Stimulated activated CD8-positive, alpha-beta memory T cell treated with anti-CD3 and anti-CD28 coated beads, Interleukin-7, amount 100 ng/mL, for 24 hours (primary cell): ENCODE results near the gene BLCAP.
"Not testable (repeated sequence)": the region's sequence is repeated elsewhere in the genome, so short reads cannot be mapped to it uniquely, and the experiment has no call there.

Experiments used
- DNase-seq: peaks from one replicate; pipeline ENCODE4 v3.0.0-alpha.2; 2020; ENCODE audit warnings: low read depth

Gene BLCAP

DNA sequence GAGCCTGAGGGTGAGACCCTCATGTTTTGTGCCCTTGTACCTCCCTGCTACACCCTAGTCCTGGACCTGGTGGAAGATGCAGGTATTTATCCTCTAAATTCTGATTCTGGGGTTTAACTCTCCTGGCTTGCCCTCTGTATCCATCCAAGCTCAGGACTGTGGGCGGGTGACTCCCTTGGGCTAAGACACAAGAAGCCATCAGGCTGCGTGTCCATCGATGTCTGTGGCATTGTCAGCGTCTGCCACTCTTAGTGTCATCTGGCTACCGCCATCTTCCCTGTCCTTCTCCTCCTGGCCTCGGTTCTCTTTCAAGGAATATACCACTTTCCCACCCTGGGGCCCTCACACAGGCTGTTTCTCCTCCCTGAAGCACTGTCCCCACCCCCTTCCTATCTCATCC lies 28.9 kb upstream of the BLCAP start:
- no peak for DNase-seq

DNA sequence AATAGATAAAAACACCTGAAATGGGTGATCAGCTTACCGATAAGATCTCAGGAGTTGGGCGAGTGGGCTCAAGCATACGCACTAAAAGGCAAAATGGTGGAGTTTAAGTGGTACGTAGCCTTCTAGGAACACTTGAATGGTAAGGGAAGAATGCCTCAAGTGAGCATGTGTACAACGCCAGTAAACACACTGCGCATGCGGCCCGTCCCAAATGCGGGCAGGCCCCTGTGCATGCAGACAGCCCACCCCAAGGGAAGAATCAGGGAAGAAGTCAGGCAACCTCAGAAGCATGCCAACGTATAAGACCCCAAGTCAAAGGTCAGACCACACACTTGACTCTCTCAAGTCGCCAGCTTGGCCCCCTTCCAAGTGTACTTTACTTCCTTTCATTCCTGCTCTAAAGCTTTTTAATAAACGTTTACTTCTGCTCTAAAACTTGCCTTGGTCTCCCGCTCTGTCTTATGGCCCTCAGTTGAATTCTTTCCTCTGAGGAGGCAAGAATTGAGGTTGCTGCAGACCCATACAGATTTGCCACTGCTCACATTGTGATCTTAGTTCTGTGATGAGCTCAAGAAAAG lies 27.1 kb upstream of the BLCAP start:
- DNase-seq: not testable (repeated sequence)

DNA sequence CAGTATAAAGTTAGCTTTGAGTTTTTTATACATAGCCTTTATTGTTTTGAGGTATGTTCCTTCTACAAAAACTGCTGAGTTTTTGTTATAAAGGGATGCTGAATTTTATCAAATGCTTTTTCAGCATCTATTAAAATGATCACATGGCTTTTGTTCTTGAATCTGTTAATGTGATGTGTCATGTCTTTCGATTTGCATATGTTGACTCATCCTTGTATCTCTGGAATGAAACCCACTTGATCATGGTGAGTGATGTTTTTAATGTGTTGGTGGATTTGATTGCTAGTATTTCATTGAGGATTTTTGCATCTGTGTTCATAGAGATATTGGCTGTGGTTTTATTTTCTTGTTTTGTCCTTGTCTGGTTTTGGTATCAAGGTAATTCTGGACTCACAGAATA lies 24.7 kb upstream of the BLCAP start:
- no peak for DNase-seq

DNA sequence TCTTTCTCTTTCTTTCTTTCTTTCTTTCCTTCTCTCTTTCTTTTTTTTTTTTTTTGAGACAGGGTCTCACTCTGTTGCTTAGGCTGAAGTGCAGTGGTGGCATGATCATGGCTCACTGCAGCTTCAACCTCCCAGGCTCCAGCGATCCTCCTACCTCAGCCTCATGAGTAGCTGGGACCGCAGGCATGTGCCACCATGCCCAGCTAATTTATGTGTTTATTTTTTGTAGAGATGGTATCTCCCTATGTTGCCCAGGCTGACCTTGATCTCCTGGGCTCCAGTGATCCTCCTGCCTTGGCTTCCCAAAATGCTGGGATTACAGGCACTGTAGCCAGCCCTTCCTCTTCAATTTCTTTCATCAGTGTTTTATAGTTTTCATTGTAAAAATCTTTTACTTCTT lies 24.0 kb upstream of the BLCAP start:
- not testable (repeated sequence) for DNase-seq

DNA sequence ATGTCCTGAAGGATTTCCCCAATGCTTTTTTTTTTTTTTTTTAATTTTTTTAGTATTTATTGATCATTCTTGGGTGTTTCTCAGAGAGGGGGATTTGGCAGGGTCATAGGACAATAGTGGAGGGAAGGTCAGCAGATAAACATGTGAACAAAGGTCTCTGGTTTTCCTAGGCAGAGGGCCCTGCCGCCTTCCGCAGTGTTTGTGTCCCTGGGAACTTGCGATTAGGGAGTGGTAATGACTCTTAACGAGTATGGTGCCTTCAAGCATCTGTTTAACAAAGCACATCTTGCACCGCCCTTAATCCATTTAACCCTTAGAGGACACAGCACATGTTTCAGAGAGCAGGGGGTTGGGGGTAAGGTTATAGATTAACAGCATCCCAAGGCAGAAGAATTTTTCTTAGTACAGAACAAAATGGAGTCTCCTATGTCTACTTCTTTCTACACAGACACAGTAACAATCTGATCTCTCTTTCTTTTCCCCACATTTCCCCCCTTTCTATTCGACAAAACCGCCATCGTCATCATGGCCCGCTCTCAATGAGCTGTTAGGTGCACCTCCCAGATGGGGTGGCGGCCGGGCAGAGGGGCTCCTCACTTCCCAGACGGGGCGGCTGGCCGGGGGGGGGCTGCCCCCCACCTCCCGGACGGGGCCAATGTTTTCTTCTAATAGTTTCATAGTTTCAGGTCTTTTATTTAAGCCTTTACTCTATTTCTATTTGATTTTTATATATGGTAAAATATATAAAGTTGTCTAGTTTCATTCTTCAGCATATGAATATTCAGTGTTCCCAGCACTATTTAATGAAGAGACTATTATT lies 22.6 kb upstream of the BLCAP start:
- not testable (repeated sequence) for DNase-seq

- DNase-seq: no peak
Observed at GRCh38 chr20:37547912-37548311, 20.2 kb upstream of the BLCAP start.

DNA sequence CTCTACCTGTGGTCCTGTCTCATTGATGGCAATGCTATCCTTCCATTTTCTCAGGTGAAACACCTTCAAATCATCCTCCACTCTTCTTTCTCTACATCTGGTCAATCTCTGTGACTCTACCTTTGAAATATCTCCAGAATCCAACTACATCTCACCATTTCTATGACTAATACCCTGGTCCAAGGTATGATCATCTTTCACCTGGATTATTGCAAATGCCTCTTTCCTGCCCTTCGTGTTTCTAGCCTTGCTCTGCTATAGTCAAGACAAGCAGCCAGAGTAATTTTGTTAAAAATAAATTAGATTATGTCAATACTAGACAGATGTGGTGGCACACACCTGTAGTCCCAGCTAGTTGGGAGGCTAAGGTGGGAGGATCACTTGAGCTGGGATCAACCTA lies 17.8 kb upstream of the BLCAP start:
- DNase-seq: no peak

DNA sequence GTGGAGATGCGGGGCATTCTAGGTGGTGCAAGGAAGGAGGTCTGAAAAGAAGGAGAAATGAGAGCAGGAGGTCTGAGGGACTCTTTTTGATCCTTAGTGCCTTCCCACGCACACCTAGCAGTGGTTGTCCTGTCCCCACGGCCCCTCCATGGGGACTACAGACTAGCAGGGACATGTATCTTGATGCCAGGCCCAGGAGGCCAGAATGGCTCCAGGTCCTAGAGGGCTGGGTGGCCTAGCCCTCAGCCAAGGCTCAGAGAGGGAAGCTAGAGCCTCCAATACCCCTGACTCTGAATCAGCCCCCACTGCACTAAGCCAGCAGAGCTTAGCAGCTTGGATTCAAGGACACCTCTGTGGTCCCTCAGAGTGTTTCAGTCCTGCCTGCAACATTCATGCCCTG lies 16.7 kb upstream of the BLCAP start:
- no peak for DNase-seq

DNA sequence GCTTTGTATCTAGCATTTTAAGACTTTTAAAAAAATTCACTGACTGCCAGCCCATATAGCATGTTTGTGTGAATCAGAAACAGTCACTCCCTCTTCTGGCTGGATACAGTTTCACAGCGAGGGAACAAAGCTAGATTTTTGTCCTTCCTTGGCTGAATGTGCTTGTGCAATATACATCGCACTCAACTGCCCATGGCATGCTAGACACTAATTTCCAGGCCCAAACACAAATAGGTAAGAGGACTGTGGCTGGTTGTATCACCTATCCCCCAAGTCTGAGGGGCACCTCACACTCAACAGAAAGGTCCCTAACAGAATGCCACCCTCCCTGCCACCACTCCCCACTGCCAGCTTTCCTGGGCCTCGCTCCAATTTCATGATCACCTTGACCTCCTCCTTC lies 16.2 kb upstream of the BLCAP start:
- no peak for DNase-seq

- no peak for DNase-seq
Observed at GRCh38 chr20:37542281-37542680, 14.6 kb upstream of the BLCAP start.

DNA sequence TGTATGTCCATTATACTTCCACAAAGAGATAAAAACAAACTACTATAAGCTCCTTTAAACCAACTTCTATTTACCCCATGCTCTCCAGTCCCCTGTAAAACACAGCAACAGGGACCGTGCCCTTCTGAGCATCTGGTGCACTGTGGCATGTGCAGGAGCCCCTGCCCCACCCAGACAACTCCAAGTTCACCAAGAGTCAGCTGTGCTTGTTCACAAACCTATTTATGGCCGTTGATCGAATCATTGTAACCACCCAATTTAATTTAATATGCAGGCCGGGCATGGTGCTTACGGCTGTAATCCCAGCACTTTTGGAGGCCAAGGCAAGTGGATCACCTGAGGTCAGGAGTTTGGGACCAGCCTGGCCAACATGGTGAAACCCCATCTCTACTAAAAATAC lies 13.7 kb upstream of the BLCAP start:
- DNase-seq: no peak

GRCh38 chr20:37540838-37541237 lies 13.2 kb upstream of the BLCAP start:
- DNase-seq: not testable (repeated sequence)

DNA sequence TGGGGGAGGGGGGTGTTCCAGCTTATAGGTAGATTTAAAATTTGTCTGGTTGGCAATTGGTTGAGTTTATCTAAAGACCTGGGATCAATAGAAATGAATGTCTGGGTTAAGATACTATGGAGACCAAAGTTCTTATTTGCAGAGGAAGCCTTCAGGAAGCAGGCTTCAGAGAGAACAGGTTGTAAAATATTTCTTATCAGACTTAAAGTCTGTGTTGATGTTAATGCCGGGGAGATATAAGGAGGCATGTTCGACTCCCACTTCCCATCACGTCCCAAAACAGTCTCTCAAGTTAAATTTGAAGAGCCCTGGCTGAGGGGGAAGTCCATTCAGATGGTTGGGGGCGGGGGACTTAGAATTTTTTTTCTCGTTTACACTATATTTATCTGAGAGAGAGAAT lies 12.3 kb upstream of the BLCAP start:
- DNase-seq: no peak

- no peak for DNase-seq
Observed at GRCh38 chr20:37539424-37539823, 11.7 kb upstream of the BLCAP start.

DNA sequence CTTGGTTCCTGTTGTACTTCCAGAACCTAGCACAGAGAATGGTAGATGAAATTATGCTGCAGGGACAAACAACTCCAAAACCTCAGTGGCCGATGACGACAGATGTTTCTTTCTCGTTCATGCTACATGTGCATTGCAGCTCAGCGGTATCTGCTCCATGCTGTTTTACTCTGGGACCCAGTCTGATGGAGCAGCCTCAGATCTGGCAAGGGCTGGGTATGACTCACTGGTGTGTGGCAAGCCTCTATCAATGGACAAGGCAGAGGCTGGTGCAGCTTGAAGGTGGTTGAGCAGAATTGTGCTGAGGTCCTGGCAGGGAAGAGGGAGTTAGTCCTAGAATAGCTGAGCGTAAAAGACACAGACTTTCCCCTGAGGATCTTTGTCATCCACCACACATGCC lies 10.3 kb upstream of the BLCAP start:
- DNase-seq: no peak

DNA sequence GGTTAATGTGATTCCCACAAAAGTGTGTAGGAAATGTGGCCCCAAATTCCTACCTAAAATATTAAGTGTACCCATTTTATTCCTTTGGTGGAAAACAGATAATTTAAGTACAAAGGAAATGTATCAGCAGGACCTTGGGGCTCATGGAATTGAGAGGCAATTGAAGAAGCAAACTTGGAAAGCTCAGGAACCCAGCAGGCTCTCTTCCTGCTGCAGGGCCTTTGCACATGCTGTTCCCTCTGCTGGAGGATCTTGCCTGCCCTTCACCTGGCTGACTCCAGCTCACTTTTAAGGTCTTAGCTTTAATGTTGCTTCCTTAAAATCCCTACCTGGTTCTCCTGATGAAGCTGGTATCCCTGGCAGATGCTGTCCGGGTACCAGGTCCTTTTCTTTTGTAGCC lies 9.8 kb upstream of the BLCAP start:
- no peak for DNase-seq

DNA sequence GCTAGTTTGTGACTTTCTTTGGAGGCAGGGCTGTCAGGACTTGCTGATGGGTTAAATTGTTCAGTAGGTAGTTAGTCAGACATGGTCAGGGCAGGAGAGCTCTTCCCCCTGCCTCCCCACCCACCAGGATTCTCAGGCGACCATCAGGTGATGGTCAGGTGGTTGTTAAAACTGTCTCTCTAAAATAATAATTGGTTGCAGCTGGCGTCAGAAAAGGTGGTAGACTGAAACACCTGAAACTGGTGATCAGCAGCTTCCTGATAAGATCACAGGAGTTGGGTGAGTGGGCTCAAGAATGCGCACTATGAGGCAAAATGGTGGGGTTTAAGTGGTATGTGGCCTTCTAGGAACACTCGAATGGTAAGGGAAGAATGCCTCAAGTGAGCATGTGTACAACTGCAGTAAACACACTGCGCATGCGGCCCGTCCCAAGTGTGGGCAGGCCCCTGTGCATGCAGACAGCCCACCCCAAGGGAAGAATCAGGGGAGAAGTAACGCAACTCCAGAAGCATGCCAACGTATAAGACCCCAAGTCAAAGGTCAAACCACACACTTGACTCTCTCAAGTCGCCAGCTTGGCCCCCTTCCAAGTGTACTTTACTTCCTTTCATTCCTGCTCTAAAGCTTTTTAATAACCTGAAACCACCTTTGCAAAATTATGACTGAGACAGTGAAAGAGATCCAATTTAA lies 7.9 kb upstream of the BLCAP start:
- no peak for DNase-seq

GRCh38 chr20:37534401-37535157 lies 6.9 kb upstream of the BLCAP start:
- DNase-seq: no peak

- DNase-seq: no peak
Observed at GRCh38 chr20:37533154-37533715, 5.6 kb upstream of the BLCAP start.

- DNase-seq: no peak
Observed at GRCh38 chr20:37531856-37532255, 4.2 kb upstream of the BLCAP start.

- DNase-seq: no peak
Observed at GRCh38 chr20:37530696-37531095, 3.0 kb upstream of the BLCAP start.

- no peak for DNase-seq
Observed at GRCh38 chr20:37529968-37530600, 2.4 kb upstream of the BLCAP start.
